HL-60 (cell line): ENCODE results near the gene MAP1LC3A.

ENCODE experiments used
- POLR2AphosphoS5 ChIP-seq: IDR thresholded peaks from 2 replicates; pipeline ENCODE4 v1.6.1; 2012; ENCODE audit warnings: low read depth
- TF ChIP-seq, protein P1 (sequence below): IDR thresholded peaks from one replicate; pipeline ENCODE4 v1.5.1; 2011; ENCODE audit warnings: low read length, control low read depth, inconsistent platforms; ENCODE audit not compliant: insufficient read depth

DNA sequence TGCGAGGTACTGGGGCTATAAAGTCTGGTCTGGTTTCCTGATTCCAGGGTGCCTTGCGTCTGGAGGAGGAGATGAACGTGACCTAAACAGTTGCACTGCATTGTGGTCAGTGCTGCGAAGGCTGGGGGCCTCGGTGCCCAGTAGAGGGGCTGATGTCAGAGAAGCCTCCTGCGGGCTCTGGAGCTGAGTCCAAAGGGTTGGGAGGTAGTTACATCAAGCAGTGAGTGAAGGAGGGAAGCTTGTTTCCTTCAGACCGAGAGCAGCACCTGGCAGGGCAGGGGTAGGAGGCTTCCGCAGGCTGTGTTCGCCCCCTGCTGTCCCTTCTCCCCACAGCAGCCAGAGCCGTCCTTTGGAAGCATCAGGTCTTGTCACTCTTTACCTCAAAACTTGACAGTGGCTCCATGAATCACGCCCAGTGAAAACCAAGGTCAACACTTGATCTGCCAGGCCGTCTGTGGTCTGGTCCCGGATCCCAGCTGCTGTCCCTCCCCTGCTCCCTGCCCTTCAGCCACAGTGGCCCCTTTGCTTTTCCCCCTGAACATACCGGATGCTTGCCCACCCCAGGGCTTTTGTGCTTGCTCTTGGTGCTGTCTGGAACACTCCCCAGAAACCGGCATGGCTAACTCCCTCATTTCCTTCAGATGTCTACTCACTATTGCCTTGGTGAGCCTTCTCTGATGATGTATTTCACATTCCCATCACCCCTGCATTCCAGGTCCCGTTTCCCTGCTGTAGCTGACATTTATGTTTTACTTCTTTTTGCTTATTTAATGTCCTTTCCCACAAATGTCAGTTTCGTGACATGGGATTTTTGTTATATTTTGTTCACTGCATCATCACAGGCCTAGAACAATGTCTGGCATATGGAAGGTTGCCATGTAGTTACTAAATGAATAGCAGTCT is 35.3 kb upstream of the MAP1LC3A start:
- TF ChIP-seq, protein P1, sequence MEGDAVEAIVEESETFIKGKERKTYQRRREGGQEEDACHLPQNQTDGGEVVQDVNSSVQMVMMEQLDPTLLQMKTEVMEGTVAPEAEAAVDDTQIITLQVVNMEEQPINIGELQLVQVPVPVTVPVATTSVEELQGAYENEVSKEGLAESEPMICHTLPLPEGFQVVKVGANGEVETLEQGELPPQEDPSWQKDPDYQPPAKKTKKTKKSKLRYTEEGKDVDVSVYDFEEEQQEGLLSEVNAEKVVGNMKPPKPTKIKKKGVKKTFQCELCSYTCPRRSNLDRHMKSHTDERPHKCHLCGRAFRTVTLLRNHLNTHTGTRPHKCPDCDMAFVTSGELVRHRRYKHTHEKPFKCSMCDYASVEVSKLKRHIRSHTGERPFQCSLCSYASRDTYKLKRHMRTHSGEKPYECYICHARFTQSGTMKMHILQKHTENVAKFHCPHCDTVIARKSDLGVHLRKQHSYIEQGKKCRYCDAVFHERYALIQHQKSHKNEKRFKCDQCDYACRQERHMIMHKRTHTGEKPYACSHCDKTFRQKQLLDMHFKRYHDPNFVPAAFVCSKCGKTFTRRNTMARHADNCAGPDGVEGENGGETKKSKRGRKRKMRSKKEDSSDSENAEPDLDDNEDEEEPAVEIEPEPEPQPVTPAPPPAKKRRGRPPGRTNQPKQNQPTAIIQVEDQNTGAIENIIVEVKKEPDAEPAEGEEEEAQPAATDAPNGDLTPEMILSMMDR = peak; percentile 43
- TF ChIP-seq POLR2AphosphoS5 = no peak
